Measurements from ENCODE around the gene CEP192. TPM values are rescaled to one million over a fixed set of nuclear protein-coding genes. Genes with fewer than 3 reads are reported as not detected.
A peak's percentile ranks its signal among the peaks of the same experiment; 100 is the strongest.

CEP192 gene
- total RNA-seq, 2 donors from 2014 or later, result 26.4 to 35.6 TPM

DNA sequence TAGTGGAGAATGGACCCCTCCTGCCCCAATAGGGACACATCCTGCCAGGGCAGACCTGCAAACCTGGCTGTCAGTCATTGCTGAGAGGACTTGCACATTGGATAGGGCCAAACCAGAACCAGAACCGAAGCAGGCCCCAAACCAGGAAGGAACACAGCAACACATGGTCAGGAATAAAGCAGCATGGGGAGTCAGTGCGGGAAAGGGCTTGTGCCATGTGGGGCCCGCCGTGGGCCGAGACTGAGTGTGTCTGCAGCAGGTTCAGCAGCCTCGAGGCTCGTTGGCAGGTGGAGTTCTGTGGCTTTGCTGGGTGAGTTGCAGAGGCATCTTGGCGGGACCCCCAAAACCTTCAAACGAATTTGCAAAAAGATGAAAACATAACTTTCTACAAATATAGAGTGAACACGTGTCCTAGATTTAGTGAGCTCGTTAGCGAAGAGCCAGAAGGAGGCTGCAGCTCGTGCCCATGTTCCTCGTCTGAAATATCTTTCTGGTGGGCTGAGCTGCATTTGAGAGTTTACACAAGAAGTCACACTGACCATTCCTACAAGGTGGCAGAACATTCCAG lies 182.5 kb downstream of the CEP192 start:
- peaks cover 12% of the 10 kb centered on the region for H3K4me1 Mint-ChIP-seq
- Histone ChIP-seq H3K9ac (ENCODE audit: extremely low read depth, low read length, poor library complexity, severe bottlenecking) (no peak overlapping the region), H3K27ac (ENCODE audit: low read depth, low read length) (no peak overlapping the region), H3K4me3 (ENCODE audit: low read length) (no peak overlapping the region), H3K27me3 (ENCODE audit: control insufficient read depth, insufficient read depth, low read length, poor library complexity, severe bottlenecking) (no peaks in the 10 kb centered on the region), H3K9me3 (ENCODE audit: control insufficient read depth, low read length) (peaks cover 7% of the 10 kb centered on the region), H3K36me3 (ENCODE audit: control insufficient read depth, insufficient read depth, low read length) (no peaks in the 10 kb centered on the region), H3K4me1 (ENCODE audit: control insufficient read depth, insufficient read depth, low read length) (no peaks in the 10 kb centered on the region)
- no peak overlapping the region for H3K27ac Mint-ChIP-seq
- no peak for TF ChIP-seq CTCF (conservative IDR thresholded peaks at IDR 0.05)
- 94 to 100% methylated on average over 7 to 14 of the region's 14 CpGs for WGBS, 2 experiments (ENCODE audit: insufficient coverage in 1 of 2, insufficient read length in 1 of 2)
- peak; percentile 37 for DNase-seq
- peaks cover 2% of the 10 kb centered on the region for H3K36me3 Mint-ChIP-seq (ENCODE audit: low read depth)
- H3K27me3 Mint-ChIP-seq (ENCODE audit: insufficient read depth), result peaks cover 24% of the 10 kb centered on the region
- no peak overlapping the region for H3K4me3 Mint-ChIP-seq
- no peaks in the 10 kb centered on the region for H3K9me3 Mint-ChIP-seq

Other genes with a start within 250 kb of the CEP192 start
- 10 to 100 TPM; 47.3 to 48.5 TPM for gene PTPN2, start 107.1 kb upstream of the CEP192 start, total RNA-seq
- gene SEH1L, start 43.4 kb upstream of the CEP192 start, total RNA-seq, result 10 to 100 TPM; 58.4 to 63.0 TPM
- 10 to 100 TPM; 14.9 to 15.1 TPM for gene LDLRAD4, start 227.4 kb downstream of the CEP192 start, total RNA-seq

Measured in endodermal cell (in vitro differentiated cells).